K562 (cell line): ENCODE data around the gene FAM107B. TPM values are rescaled to one million over a fixed set of nuclear protein-coding genes. Genes with fewer than 3 reads are reported as not detected.
A peak's percentile ranks its signal among the peaks of the same experiment; 100 is the strongest.

Experiments used
- ATAC-seq: fragments of 200-7000 bp; cut with Tn5 transposase; 3 replicates; pipeline ENCODE4 v1.9.1; 2020; ENCODE audit warnings: moderate library complexity
- BruUV-seq: library from RNA; stranded (reverse); fragments of 400-500 nt; replicated peaks from 2 replicates; lab custom pipeline; 2021; lab: Mats Ljungman, UMichigan
- CTCF ChIA-PET: fragments of 300-600 bp; formaldehyde crosslinking; extraction: SDS; loops from one replicate; lab custom pipeline; 2021; ENCODE audit warnings: low intra/inter-chr PET ratio; lab: Yijun Ruan, JAX
- POLR2A ChIA-PET: fragments of 300-600, 350-650 bp; sonication (Branson Sonifier 250); formaldehyde crosslinking; extraction: SDS; loops from one replicate; lab custom pipeline; 2021; ENCODE audit warnings: antibody characterized with exemption, inconsistent platforms; lab: Yijun Ruan, JAX
- DNase-seq, 4 experiments: peaks; one replicate each; pipeline versions ENCODE4 v3.0.0 to v3.0.0-alpha.2; 2011 to 2018; ENCODE audit warnings: low spot score in 3 of 4, mixed read lengths in 3 of 4; ENCODE audit errors: extremely low read depth in 1 of 4
- FAIRE-seq: peaks from 2 replicates; lab custom pipeline; 2011; peaks lifted over from hg19 to GRCh38; lab: Jason Lieb, UNC
- H2AFZ ChIP-seq: 2 replicates; pipeline ENCODE4 v1.6.0; 2011; ENCODE audit warnings: low read depth, low read length, control low read depth, inconsistent platforms
- H3K27ac ChIP-seq: fragments of 200-600 bp; 3 replicates; pipeline ENCODE4 v1.8.0; 2011; ENCODE audit warnings: low read depth, mild to moderate bottlenecking, control low read depth, inconsistent platforms, low read length, moderate library complexity, mixed read lengths; ENCODE audit errors: extremely low read depth
- H3K27me3 ChIP-seq, 2 experiments: fragments of 300-600 bp in 1 of 2; 2 replicates in 1 of 2; 3 replicates in 1 of 2; pipeline versions ENCODE4 v1.6.0 to v1.8.0; 2011; ENCODE audit warnings: inconsistent platforms in 2 of 2, low read length in 2 of 2, mild to moderate bottlenecking in 1 of 2, mixed read lengths in 1 of 2, moderate library complexity in 1 of 2; ENCODE audit not compliant: control insufficient read depth in 2 of 2, insufficient read depth in 2 of 2
- H3K36me3 ChIP-seq: fragments of 300-600 bp; 3 replicates; pipeline ENCODE4 v1.8.0; 2011; ENCODE audit warnings: mild to moderate bottlenecking, low read length, inconsistent platforms; ENCODE audit not compliant: control insufficient read depth, insufficient read depth
- H3K4me1 ChIP-seq, 2 experiments: fragments of 200-600 bp in 1 of 2; replicated peaks in 1 of 2; 2 replicates in 1 of 2; 3 replicates in 1 of 2; pipeline versions ENCODE4 v1.5.1 to v1.8.0; 2011; ENCODE audit warnings: inconsistent platforms in 2 of 2, low read length in 2 of 2, mild to moderate bottlenecking in 1 of 2, mixed read lengths in 1 of 2, moderate library complexity in 1 of 2; ENCODE audit not compliant: control insufficient read depth in 2 of 2, insufficient read depth in 2 of 2
- H3K4me2 ChIP-seq: 2 replicates; pipeline ENCODE4 v1.6.1; 2011; ENCODE audit warnings: low read length, control low read depth, inconsistent platforms, mixed read lengths; ENCODE audit not compliant: insufficient read depth
- H3K4me3 ChIP-seq: fragments of 200-600 bp; sonication (generic), shearing (Covaris generic); 2 replicates; pipeline ENCODE4 v1.5.1; 2016; ENCODE audit warnings: control low read depth, inconsistent platforms
- H3K79me2 ChIP-seq: fragments of 200-600 bp; 3 replicates; pipeline ENCODE4 v1.8.0; 2011; ENCODE audit warnings: low read length, inconsistent platforms; ENCODE audit not compliant: control insufficient read depth, insufficient read depth
- H3K9ac ChIP-seq, 2 experiments: 2 replicates each; pipeline versions ENCODE4 v1.6.0 to v1.6.1; 2011; ENCODE audit warnings: low read depth in 2 of 2, low read length in 2 of 2, control low read depth in 1 of 2, inconsistent platforms in 1 of 2, mild to moderate bottlenecking in 1 of 2, mixed read lengths in 1 of 2; ENCODE audit not compliant: insufficient read depth in 1 of 2
- H3K9me1 ChIP-seq: one replicate; pipeline ENCODE4 v1.6.0; 2011; ENCODE audit warnings: inconsistent platforms, mild to moderate bottlenecking, low read length, moderate library complexity; ENCODE audit not compliant: control insufficient read depth, insufficient read depth
- H3K9me3 ChIP-seq: replicated peaks from 2 replicates; pipeline ENCODE4 v1.5.1; 2011; ENCODE audit warnings: low read depth, low read length, inconsistent platforms; ENCODE audit not compliant: control insufficient read depth, insufficient read depth
- H4K20me1 ChIP-seq: replicated peaks from 2 replicates; pipeline ENCODE4 v1.6.1; 2011; ENCODE audit warnings: low read length, inconsistent platforms, mixed read lengths; ENCODE audit not compliant: control insufficient read depth, insufficient read depth
- DDX20 ChIP-seq: fragments of 450-650 bp; IDR thresholded peaks from 2 replicates; pipeline ENCODE4 v1.6.1; 2016; ENCODE audit warnings: missing genetic modification characterization, low read depth, mild to moderate bottlenecking, missing compliant biosample characterization, moderate library complexity
- GABPA ChIP-seq: fragments of 200-800 bp; sonication (Bioruptor generic); conservative IDR thresholded peaks from 2 replicates; pipeline ENCODE4 v1.6.1; 2016; ENCODE audit warnings: low read depth, missing genetic modification characterization, missing compliant biosample characterization
- KAT7 ChIP-seq: sonication (generic); formaldehyde crosslinking; IDR thresholded peaks from 2 replicates; pipeline ENCODE4 v1.8.0; 2022; ENCODE audit warnings: missing genetic modification reagents, mild to moderate bottlenecking, borderline replicate concordance
- PML ChIP-seq: IDR thresholded peaks from 2 replicates; pipeline ENCODE4 v1.6.1; 2012; ENCODE audit warnings: low read length, inconsistent platforms
- STAT5B ChIP-seq: fragments of 250-450 bp; sonication (Bioruptor Pico); IDR thresholded peaks from 2 replicates; pipeline ENCODE4 v1.8.0; 2021; ENCODE audit warnings: mild to moderate bottlenecking, inconsistent platforms
- TCF7L2 ChIP-seq: fragments of 150-350 bp; IDR thresholded peaks from 2 replicates; pipeline ENCODE4 v1.6.1; 2016; ENCODE audit warnings: low read depth, mild to moderate bottlenecking, low read length, moderate library complexity
- USF2 ChIP-seq: sonication (generic); formaldehyde crosslinking; IDR thresholded peaks from 2 replicates; pipeline ENCODE4 v1.5.0; 2020; ENCODE audit warnings: missing genetic modification reagents
- ZBTB1 ChIP-seq: sonication (generic); formaldehyde crosslinking; IDR thresholded peaks from 2 replicates; pipeline ENCODE4 v1.8.1; 2023; ENCODE audit warnings: missing genetic modification reagents, low read depth, mild to moderate bottlenecking, borderline replicate concordance
- ZNF655 ChIP-seq: fragments of 250-450 bp; sonication (Bioruptor Pico); IDR thresholded peaks from 2 replicates; pipeline ENCODE4 v1.5.0; 2021
- ZNF717 ChIP-seq: fragments of 250-450 bp; sonication (Bioruptor Pico); IDR thresholded peaks from 2 replicates; pipeline ENCODE4 v1.5.0; 2021
- WGBS: fragments of 100-300 bp; shearing (Covaris generic); methylation state at CpG from one replicate; pipeline ENCODE4 v1.1.6; 2016; ENCODE audit warnings: low coverage, mixed read lengths; ENCODE audit not compliant: insufficient coverage; ENCODE audit errors: missing lambda C conversion rate; 5-methylcytosine and 5-hydroxymethylcytosine counted together
- in situ Hi-C: fragments of 300-500 bp; cut with MboI; formaldehyde crosslinking; loops from 4 replicates; pipeline ENCODE4 v1.15.0; 2018; ENCODE audit warnings: inconsistent platforms, mixed read lengths
- intact Hi-C: fragments of 100-400 bp; cut with micrococcal nuclease; formaldehyde crosslinking; loops from 2 replicates; pipeline ENCODE4 v1.14.2; 2022
- polyA plus RNA-seq, 8 experiments: library from polyadenylated mRNA; depleted of rRNA in 4 of 8; stranded (reverse) in 5 of 8; unstranded in 3 of 8; fragments of >200 nt; fragmentation: Nextera tagmentation in 2 of 8; fragmentation: Illumina TruSeq in 1 of 8; extraction: Ambion mirVana in 2 of 8; extraction: Trizol in 1 of 8; gene quantifications; 2 replicates each; pipeline versions ENCODE4 v1.2.1 to v1.2.3, GENCODE V29; 2011 to 2014; ENCODE audit warnings: inconsistent platforms in 1 of 8, missing spikeins in 1 of 8
- total RNA-seq, 7 experiments: library from RNA; depleted of rRNA in 6 of 7; stranded (reverse); fragments of >200 nt in 6 of 7; fragmentation: Illumina TruSeq in 2 of 7; extraction: Trizol in 2 of 7; gene quantifications; 2 replicates each; pipeline versions ENCODE4 v1.2.1 to v1.2.3, GENCODE V29; 2011 to 2021; ENCODE audit warnings: low replicate concordance in 1 of 7

The FAM107B gene
- total and polyA plus RNA-seq, 9 of the 15 experiments (the other 6 are each of a cell fraction or from before 2014, with no cell fraction given), result 0.40 to 2.8 (median 1.4) TPM

GRCh38 chr10:14671386-14671831, 103.3 kb downstream of the FAM107B start:
- no TSS peak for BruUV-seq
- H3K4me2 ChIP-seq, result no peak overlapping the region
- ATAC-seq (peak; percentile 60), FAIRE-seq (no peak)
- peaks cover 0 to 4% of the 10 kb centered on the region in 2 experiments; a peak in 1 of 5 replicates for H3K27me3 ChIP-seq
- H3K27ac ChIP-seq, result no peak overlapping the region
- no peaks in the 10 kb centered on the region for H3K36me3 ChIP-seq
- WGBS, result 5% methylated on average over 6 of the region's 6 CpGs
- no peak overlapping the region for H2AFZ ChIP-seq
- H4K20me1 ChIP-seq, result no peaks in the 10 kb centered on the region
- CTCF ChIA-PET, result no interaction called here
- no peaks in the 10 kb centered on the region for H3K79me2 ChIP-seq
- no peak overlapping the region for H3K4me3 ChIP-seq
- H3K9me3 ChIP-seq, result 0 out of 2 replicates have a peak, but pooled peaks cover 1% of the 10 kb centered on the region
- H3K9me1 ChIP-seq, result no peaks in the 10 kb centered on the region
- intact Hi-C loops, result no loop called here
- TF ChIP-seq GABPA (tag) (peak; percentile 53), PML (no peak), USF2 (peak; percentile 25; the same call in 1 of the 2 replicates)
- TF ChIP-seq, all 486 proteins: peak for 2
- in situ Hi-C loops, result no loop called here
- Histone ChIP-seq H3K4me1 (no peaks in the 10 kb centered on the region), H3K9ac (no peak overlapping the region)
- POLR2A ChIA-PET, result no interaction called here
- peak in 1 of 4 experiments; percentile 8 for DNase-seq

GRCh38 chr10:14670551-14671240, 104.0 kb downstream of the FAM107B start:
- ChIA-PET CTCF (no interaction called here), POLR2A (no interaction called here)
- no peak overlapping the region for H3K9ac ChIP-seq
- ATAC-seq (no peak), FAIRE-seq (no peak)
- TF ChIP-seq ZNF717 (CRISPR knock-in tag) (no peak), STAT5B (no peak), DDX20 (tag) (no peak), KAT7 (CRISPR knock-in tag) (no peak), ZBTB1 (no peak), TCF7L2 (no peak), ZNF655 (CRISPR knock-in tag) (no peak)
- TF ChIP-seq, all 486 proteins: peak for 0
- H3K36me3 ChIP-seq, result no peaks in the 10 kb centered on the region
- peak overlapping the region; percentile 21; the same call in 1 of the 2 replicates for H2AFZ ChIP-seq
- intact Hi-C loops (no loop called here), in situ Hi-C loops (no loop called here)
- H3K9me1 ChIP-seq, result no peaks in the 10 kb centered on the region
- no peaks in the 10 kb centered on the region for H3K79me2 ChIP-seq
- H4K20me1 ChIP-seq, result no peaks in the 10 kb centered on the region
- 0% methylated on average over 8 of the region's 8 CpGs for WGBS
- no peak for DNase-seq
- BruUV-seq, result no TSS peak
- H3K9me3 ChIP-seq, result 0 out of 2 replicates have a peak, but pooled peaks cover 2% of the 10 kb centered on the region
- no peak overlapping the region for H3K4me2 ChIP-seq
- H3K27ac ChIP-seq, result no peak overlapping the region
- H3K27me3 ChIP-seq, result peaks cover 0 to 4% of the 10 kb centered on the region in 2 experiments; a peak in 1 of 5 replicates
- H3K4me3 ChIP-seq, result no peak overlapping the region
- no peaks in the 10 kb centered on the region for H3K4me1 ChIP-seq
